Measurements from ENCODE around the gene FSTL4.

Gene FSTL4

DNA sequence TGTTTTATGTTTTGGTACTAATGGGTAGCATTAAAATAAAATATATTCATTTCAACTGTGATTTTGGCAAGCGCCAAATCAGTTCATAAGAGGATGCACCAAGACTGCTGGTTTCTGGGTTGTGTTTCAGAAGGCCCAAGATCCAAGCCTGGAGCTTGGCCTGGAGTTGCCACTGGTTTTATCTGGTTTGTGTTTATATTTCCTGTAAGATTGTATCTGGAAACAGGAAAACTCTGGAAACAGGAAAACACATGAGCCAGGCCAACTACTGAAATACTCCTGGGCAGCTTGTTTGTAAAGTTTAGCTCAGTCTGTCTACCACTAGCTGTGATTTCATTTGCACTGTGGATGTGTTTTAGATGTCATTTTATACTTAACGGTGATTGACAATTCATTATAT is 5.5 kb downstream of the FSTL4 start:
- H3K4me1 ChIP-seq (ENCODE audit: control insufficient read depth, insufficient read depth, low read length): peaks cover 10% of the 10 kb centered on the region
- no peak overlapping the region for H3K4me3 ChIP-seq (ENCODE audit: low read length)
- no peaks in the 10 kb centered on the region for H3K36me3 ChIP-seq (ENCODE audit: control insufficient read depth, insufficient read depth, low read length)
- peaks cover 38% of the 10 kb centered on the region for H3K27me3 ChIP-seq (ENCODE audit: control insufficient read depth, insufficient read depth, low read length)
- no peaks in the 10 kb centered on the region for H3K9me3 ChIP-seq (ENCODE audit: control insufficient read depth, low read length)
- H3K9ac ChIP-seq (ENCODE audit: low read length): no peak overlapping the region

- H3K9ac ChIP-seq (ENCODE audit: low read length): no peak overlapping the region
- no peaks in the 10 kb centered on the region for H3K4me1 ChIP-seq (ENCODE audit: control insufficient read depth, insufficient read depth, low read length)
- H3K27me3 ChIP-seq (ENCODE audit: control insufficient read depth, insufficient read depth, low read length): peaks cover 23% of the 10 kb centered on the region
- no peaks in the 10 kb centered on the region for H3K9me3 ChIP-seq (ENCODE audit: control insufficient read depth, low read length)
- H3K4me3 ChIP-seq (ENCODE audit: low read length): no peak overlapping the region
- H3K36me3 ChIP-seq (ENCODE audit: control insufficient read depth, insufficient read depth, low read length): no peaks in the 10 kb centered on the region
Measured at GRCh38 chr5:133605323-133605722, 7.0 kb downstream of the FSTL4 start.

GRCh38 chr5:133603711-133604110 is 8.6 kb downstream of the FSTL4 start:
- H3K27me3 ChIP-seq (ENCODE audit: control insufficient read depth, insufficient read depth, low read length): peaks cover 7% of the 10 kb centered on the region
- H3K4me3 ChIP-seq (ENCODE audit: low read length): no peak overlapping the region
- H3K4me1 ChIP-seq (ENCODE audit: control insufficient read depth, insufficient read depth, low read length): no peaks in the 10 kb centered on the region
- no peaks in the 10 kb centered on the region for H3K9me3 ChIP-seq (ENCODE audit: control insufficient read depth, low read length)
- no peak overlapping the region for H3K9ac ChIP-seq (ENCODE audit: low read length)
- H3K36me3 ChIP-seq (ENCODE audit: control insufficient read depth, insufficient read depth, low read length): no peaks in the 10 kb centered on the region

GRCh38 chr5:133602835-133603380 is 9.4 kb downstream of the FSTL4 start:
- H3K4me3 ChIP-seq (ENCODE audit: low read length): no peak overlapping the region
- H3K9ac ChIP-seq (ENCODE audit: low read length): no peak overlapping the region
- no peaks in the 10 kb centered on the region for H3K9me3 ChIP-seq (ENCODE audit: control insufficient read depth, low read length)
- H3K27me3 ChIP-seq (ENCODE audit: control insufficient read depth, insufficient read depth, low read length): no peaks in the 10 kb centered on the region
- no peaks in the 10 kb centered on the region for H3K4me1 ChIP-seq (ENCODE audit: control insufficient read depth, insufficient read depth, low read length)
- no peaks in the 10 kb centered on the region for H3K36me3 ChIP-seq (ENCODE audit: control insufficient read depth, insufficient read depth, low read length)

GRCh38 chr5:133599600-133599999 is 12.7 kb downstream of the FSTL4 start:
- Histone ChIP-seq H3K27me3 (ENCODE audit: control insufficient read depth, insufficient read depth, low read length) (no peaks in the 10 kb centered on the region), H3K36me3 (ENCODE audit: control insufficient read depth, insufficient read depth, low read length) (no peaks in the 10 kb centered on the region), H3K4me3 (ENCODE audit: low read length) (no peak overlapping the region), H3K9ac (ENCODE audit: low read length) (no peak overlapping the region), H3K9me3 (ENCODE audit: control insufficient read depth, low read length) (no peaks in the 10 kb centered on the region), H3K4me1 (ENCODE audit: control insufficient read depth, insufficient read depth, low read length) (no peaks in the 10 kb centered on the region)

DNA sequence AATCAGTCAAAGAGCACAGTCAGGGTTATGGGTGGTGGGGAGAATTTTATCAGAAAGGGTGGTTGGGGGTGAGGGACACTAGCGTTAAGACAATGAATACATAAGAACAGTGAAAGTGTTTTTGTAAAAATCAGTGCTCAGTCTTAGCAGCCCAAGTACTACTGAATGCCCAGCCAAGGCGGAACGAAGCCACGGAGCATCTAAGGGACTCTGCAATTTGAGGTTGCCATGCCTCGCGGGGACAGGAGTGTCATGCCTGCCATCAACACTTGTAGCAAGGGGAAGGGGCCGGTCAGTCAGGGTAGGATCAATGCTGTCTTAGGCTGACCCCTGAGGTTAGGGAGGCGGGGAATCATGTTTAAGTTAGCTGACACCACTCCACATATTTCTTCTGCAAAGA is 13.3 kb downstream of the FSTL4 start:
- no peaks in the 10 kb centered on the region for H3K36me3 ChIP-seq (ENCODE audit: control insufficient read depth, insufficient read depth, low read length)
- H3K4me3 ChIP-seq (ENCODE audit: low read length): no peak overlapping the region
- H3K9me3 ChIP-seq (ENCODE audit: control insufficient read depth, low read length): no peaks in the 10 kb centered on the region
- H3K27me3 ChIP-seq (ENCODE audit: control insufficient read depth, insufficient read depth, low read length): no peaks in the 10 kb centered on the region
- no peak overlapping the region for H3K9ac ChIP-seq (ENCODE audit: low read length)
- H3K4me1 ChIP-seq (ENCODE audit: control insufficient read depth, insufficient read depth, low read length): no peaks in the 10 kb centered on the region

GRCh38 chr5:133596049-133596448 is 16.3 kb downstream of the FSTL4 start:
- H3K36me3 ChIP-seq (ENCODE audit: control insufficient read depth, insufficient read depth, low read length): no peaks in the 10 kb centered on the region
- no peaks in the 10 kb centered on the region for H3K27me3 ChIP-seq (ENCODE audit: control insufficient read depth, insufficient read depth, low read length)
- no peak overlapping the region for H3K9ac ChIP-seq (ENCODE audit: low read length)
- no peaks in the 10 kb centered on the region for H3K4me1 ChIP-seq (ENCODE audit: control insufficient read depth, insufficient read depth, low read length)
- H3K4me3 ChIP-seq (ENCODE audit: low read length): no peak overlapping the region
- H3K9me3 ChIP-seq (ENCODE audit: control insufficient read depth, low read length): no peaks in the 10 kb centered on the region

DNA sequence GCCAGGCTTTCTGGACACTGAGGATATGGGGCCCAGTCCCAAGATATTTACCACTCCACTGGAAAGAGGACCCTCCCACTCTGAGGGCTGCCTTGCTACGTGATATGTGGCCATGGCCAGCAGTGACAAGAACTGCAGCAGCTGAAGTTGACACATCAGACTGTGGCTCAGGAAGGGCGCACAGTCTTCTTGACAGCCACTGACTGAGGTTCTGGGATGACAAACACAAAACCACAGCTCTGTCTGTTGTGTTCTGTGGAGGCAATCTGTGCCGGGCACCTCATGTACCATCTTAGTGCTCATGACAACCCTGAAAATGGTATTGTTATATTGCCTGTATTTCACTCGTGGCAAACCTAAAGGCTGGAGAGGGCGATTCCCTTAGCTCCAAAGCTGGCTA is 16.9 kb downstream of the FSTL4 start:
- H3K36me3 ChIP-seq (ENCODE audit: control insufficient read depth, insufficient read depth, low read length): no peaks in the 10 kb centered on the region
- no peaks in the 10 kb centered on the region for H3K4me1 ChIP-seq (ENCODE audit: control insufficient read depth, insufficient read depth, low read length)
- H3K27me3 ChIP-seq (ENCODE audit: control insufficient read depth, insufficient read depth, low read length): no peaks in the 10 kb centered on the region
- no peak overlapping the region for H3K9ac ChIP-seq (ENCODE audit: low read length)
- no peaks in the 10 kb centered on the region for H3K9me3 ChIP-seq (ENCODE audit: control insufficient read depth, low read length)
- H3K4me3 ChIP-seq (ENCODE audit: low read length): no peak overlapping the region

GRCh38 chr5:133589286-133589685 is 23.1 kb downstream of the FSTL4 start:
- Histone ChIP-seq H3K27me3 (ENCODE audit: control insufficient read depth, insufficient read depth, low read length) (no peaks in the 10 kb centered on the region), H3K4me1 (ENCODE audit: control insufficient read depth, insufficient read depth, low read length) (no peaks in the 10 kb centered on the region), H3K9ac (ENCODE audit: low read length) (no peak overlapping the region), H3K9me3 (ENCODE audit: control insufficient read depth, low read length) (no peaks in the 10 kb centered on the region), H3K4me3 (ENCODE audit: low read length) (no peak overlapping the region), H3K36me3 (ENCODE audit: control insufficient read depth, insufficient read depth, low read length) (no peaks in the 10 kb centered on the region)

- Histone ChIP-seq H3K4me3 (ENCODE audit: low read length) (no peak overlapping the region), H3K9ac (ENCODE audit: low read length) (no peak overlapping the region), H3K27me3 (ENCODE audit: control insufficient read depth, insufficient read depth, low read length) (no peaks in the 10 kb centered on the region), H3K36me3 (ENCODE audit: control insufficient read depth, insufficient read depth, low read length) (no peaks in the 10 kb centered on the region), H3K9me3 (ENCODE audit: control insufficient read depth, low read length) (no peaks in the 10 kb centered on the region), H3K4me1 (ENCODE audit: control insufficient read depth, insufficient read depth, low read length) (no peaks in the 10 kb centered on the region)
Measured at GRCh38 chr5:133582971-133583370, 29.4 kb downstream of the FSTL4 start.

GRCh38 chr5:133581918-133582317 is 30.4 kb downstream of the FSTL4 start:
- Histone ChIP-seq H3K9ac (ENCODE audit: low read length) (no peak overlapping the region), H3K4me1 (ENCODE audit: control insufficient read depth, insufficient read depth, low read length) (no peaks in the 10 kb centered on the region)

DNA sequence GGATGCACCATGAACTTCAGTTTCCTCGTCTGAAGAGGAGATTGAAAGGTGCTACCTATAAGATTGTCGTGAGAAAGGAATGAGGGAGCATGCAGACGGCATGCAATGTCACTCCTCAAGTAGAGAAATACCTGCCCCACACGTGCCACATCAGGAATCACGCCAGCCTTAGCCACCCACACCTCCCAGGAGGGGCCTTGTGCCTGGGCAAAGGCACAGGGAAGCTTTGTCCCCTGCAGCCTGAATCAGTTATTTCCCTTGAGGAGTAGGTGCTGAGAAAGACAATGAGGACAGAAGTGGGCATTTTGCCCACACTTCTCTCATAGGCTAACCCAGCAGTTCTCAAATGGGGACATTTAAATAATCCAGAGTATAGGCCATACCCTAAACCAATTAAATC is 31.0 kb downstream of the FSTL4 start:
- Histone ChIP-seq H3K27me3 (ENCODE audit: control insufficient read depth, insufficient read depth, low read length) (no peaks in the 10 kb centered on the region), H3K9ac (ENCODE audit: low read length) (no peak overlapping the region), H3K4me3 (ENCODE audit: low read length) (no peak overlapping the region), H3K9me3 (ENCODE audit: control insufficient read depth, low read length) (no peaks in the 10 kb centered on the region), H3K4me1 (ENCODE audit: control insufficient read depth, insufficient read depth, low read length) (no peaks in the 10 kb centered on the region), H3K36me3 (ENCODE audit: control insufficient read depth, insufficient read depth, low read length) (no peaks in the 10 kb centered on the region)

More at GRCh38 chr5:133581918-133582317, 30.4 kb downstream of the FSTL4 start:
- H3K4me3 ChIP-seq (ENCODE audit: low read length): no peak overlapping the region
- no peaks in the 10 kb centered on the region for H3K27me3 ChIP-seq (ENCODE audit: control insufficient read depth, insufficient read depth, low read length)
- no peaks in the 10 kb centered on the region for H3K9me3 ChIP-seq (ENCODE audit: control insufficient read depth, low read length)
- H3K36me3 ChIP-seq (ENCODE audit: control insufficient read depth, insufficient read depth, low read length): no peaks in the 10 kb centered on the region

GRCh38 chr5:133580618-133581017 is 31.7 kb downstream of the FSTL4 start:
- no peaks in the 10 kb centered on the region for H3K4me1 ChIP-seq (ENCODE audit: control insufficient read depth, insufficient read depth, low read length)
- no peaks in the 10 kb centered on the region for H3K36me3 ChIP-seq (ENCODE audit: control insufficient read depth, insufficient read depth, low read length)
- H3K9ac ChIP-seq (ENCODE audit: low read length): no peak overlapping the region
- no peaks in the 10 kb centered on the region for H3K9me3 ChIP-seq (ENCODE audit: control insufficient read depth, low read length)
- no peaks in the 10 kb centered on the region for H3K27me3 ChIP-seq (ENCODE audit: control insufficient read depth, insufficient read depth, low read length)
- no peak overlapping the region for H3K4me3 ChIP-seq (ENCODE audit: low read length)

Measured in mucosa of stomach (tissue), 1 donor.